ENCODE measurements around the gene ANKRD63.

Gene ANKRD63

DNA sequence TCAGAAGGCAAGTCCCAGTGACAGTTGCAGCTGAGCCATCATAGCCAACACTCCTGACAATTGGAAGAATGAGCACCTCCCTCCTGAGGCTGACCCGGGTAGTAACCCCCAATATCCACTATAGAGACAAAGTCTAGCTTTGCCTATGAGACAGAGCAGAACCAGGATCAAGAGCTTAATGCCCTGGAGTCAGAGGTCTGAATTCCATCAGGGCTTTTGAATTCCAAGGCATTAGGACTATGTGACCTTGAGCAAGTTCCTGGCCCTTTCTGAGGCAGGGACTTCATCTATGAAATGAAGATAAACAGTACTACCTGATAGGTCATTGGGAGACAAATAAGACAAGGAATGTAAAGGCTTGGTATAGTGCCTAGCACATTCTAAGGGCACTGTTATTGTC lies 37.5 kb upstream of the ANKRD63 start:
- H2AFZ ChIP-seq (ENCODE audit: low read depth, low read length): no peak overlapping the region
- no peak for ATAC-seq (ENCODE audit: insufficient read depth, low read depth)
- no peak for TF ChIP-seq EZH2 (IDR thresholded peaks at IDR 0.05; ENCODE audit: borderline replicate concordance, low read depth, low read length, severe bottlenecking)
- TF ChIP-seq, protein P1, sequence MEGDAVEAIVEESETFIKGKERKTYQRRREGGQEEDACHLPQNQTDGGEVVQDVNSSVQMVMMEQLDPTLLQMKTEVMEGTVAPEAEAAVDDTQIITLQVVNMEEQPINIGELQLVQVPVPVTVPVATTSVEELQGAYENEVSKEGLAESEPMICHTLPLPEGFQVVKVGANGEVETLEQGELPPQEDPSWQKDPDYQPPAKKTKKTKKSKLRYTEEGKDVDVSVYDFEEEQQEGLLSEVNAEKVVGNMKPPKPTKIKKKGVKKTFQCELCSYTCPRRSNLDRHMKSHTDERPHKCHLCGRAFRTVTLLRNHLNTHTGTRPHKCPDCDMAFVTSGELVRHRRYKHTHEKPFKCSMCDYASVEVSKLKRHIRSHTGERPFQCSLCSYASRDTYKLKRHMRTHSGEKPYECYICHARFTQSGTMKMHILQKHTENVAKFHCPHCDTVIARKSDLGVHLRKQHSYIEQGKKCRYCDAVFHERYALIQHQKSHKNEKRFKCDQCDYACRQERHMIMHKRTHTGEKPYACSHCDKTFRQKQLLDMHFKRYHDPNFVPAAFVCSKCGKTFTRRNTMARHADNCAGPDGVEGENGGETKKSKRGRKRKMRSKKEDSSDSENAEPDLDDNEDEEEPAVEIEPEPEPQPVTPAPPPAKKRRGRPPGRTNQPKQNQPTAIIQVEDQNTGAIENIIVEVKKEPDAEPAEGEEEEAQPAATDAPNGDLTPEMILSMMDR (IDR thresholded peaks at IDR 0.05; ENCODE audit: borderline replicate concordance, extremely low read depth, low read length, poor library complexity, severe bottlenecking): no peak

DNA sequence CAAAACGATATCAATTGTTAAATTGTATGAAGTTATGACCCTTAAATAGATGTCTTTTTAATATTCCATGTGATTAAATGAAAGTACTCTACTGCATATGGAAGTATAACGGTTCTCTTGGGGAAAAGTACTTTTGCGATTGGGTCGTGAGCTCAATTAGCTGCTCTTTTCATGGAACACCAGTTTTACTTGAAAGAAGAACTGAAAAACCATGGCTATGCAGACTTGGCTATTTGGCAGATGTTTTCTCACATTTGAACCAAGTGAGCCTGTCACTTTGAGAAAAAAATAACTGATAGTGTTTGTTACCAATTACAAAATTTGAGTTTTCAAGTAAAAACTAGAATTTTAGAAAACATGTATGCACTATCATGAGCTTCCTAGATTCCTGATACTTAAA lies 34.7 kb upstream of the ANKRD63 start:
- no peak overlapping the region for H2AFZ ChIP-seq (ENCODE audit: low read depth, low read length)
- H4K20me1 ChIP-seq (ENCODE audit: insufficient read depth, low read length): no peaks in the 10 kb centered on the region
- no peak for ATAC-seq (ENCODE audit: insufficient read depth, low read depth)
- no peak overlapping the region for H3K4me2 ChIP-seq (ENCODE audit: insufficient read depth, low read length)
- TF ChIP-seq, protein P1 (IDR thresholded peaks at IDR 0.05; ENCODE audit: borderline replicate concordance, extremely low read depth, low read length, poor library complexity, severe bottlenecking): no peak
- TF ChIP-seq EZH2 (IDR thresholded peaks at IDR 0.05; ENCODE audit: borderline replicate concordance, low read depth, low read length, severe bottlenecking): no peak
- H3K9ac ChIP-seq (ENCODE audit: low read depth, low read length): no peak overlapping the region
- H3K27me3 ChIP-seq (ENCODE audit: insufficient read depth, low read length, poor library complexity): peaks cover 8% of the 10 kb centered on the region
- H3K4me1 ChIP-seq (ENCODE audit: insufficient read depth, low read length): peaks cover 17% of the 10 kb centered on the region
- no peak overlapping the region for H3K4me3 ChIP-seq (ENCODE audit: low read depth in 1 of 2, low read length in 2 of 2)
- no peak for DNase-seq
- no peaks in the 10 kb centered on the region for H3K79me2 ChIP-seq (ENCODE audit: insufficient read depth, low read length)
- no peaks in the 10 kb centered on the region for H3K36me3 ChIP-seq (ENCODE audit: insufficient read depth, low read length)
- H3K27ac ChIP-seq (ENCODE audit: low read length): no peak overlapping the region
- no peaks in the 10 kb centered on the region for H3K9me3 ChIP-seq (ENCODE audit: insufficient read depth, low read length, severe bottlenecking)

More for the DNA sequence above, 37.5 kb upstream of the ANKRD63 start:
- no peak for DNase-seq
- Histone ChIP-seq H3K9ac (ENCODE audit: low read depth, low read length) (no peak overlapping the region), H3K36me3 (ENCODE audit: insufficient read depth, low read length) (no peaks in the 10 kb centered on the region), H3K27ac (ENCODE audit: low read length) (no peak overlapping the region), H3K79me2 (ENCODE audit: insufficient read depth, low read length) (no peaks in the 10 kb centered on the region), H3K9me3 (ENCODE audit: insufficient read depth, low read length, severe bottlenecking) (no peaks in the 10 kb centered on the region), H4K20me1 (ENCODE audit: insufficient read depth, low read length) (no peaks in the 10 kb centered on the region), H3K4me2 (ENCODE audit: insufficient read depth, low read length) (no peak overlapping the region), H3K4me3 (ENCODE audit: low read depth in 1 of 2, low read length in 2 of 2) (no peak overlapping the region), H3K27me3 (ENCODE audit: insufficient read depth, low read length, poor library complexity) (peaks cover 5% of the 10 kb centered on the region), H3K4me1 (ENCODE audit: insufficient read depth, low read length) (peaks cover 28% of the 10 kb centered on the region)

DNA sequence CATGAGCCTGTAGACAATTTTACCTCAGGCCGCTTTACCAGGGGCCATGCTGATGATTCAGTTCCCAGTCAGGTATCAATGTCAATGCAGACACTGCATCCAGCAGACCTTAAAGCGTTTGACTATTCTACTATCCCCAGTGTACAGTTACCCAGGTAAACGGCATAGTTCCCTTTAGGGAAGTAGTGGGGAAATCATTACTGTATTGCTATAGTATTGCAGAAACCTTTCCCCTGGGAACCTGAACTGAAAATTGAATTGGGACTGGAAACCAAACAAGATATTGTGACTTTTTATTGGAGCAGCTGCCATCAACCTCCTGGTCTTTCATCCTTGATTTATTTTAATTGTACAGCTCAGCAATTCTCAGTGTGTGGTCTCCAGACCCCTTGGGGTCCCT lies 34.1 kb upstream of the ANKRD63 start:
- H3K36me3 ChIP-seq (ENCODE audit: insufficient read depth, low read length): no peaks in the 10 kb centered on the region
- H3K27ac ChIP-seq (ENCODE audit: low read length): no peak overlapping the region
- no peaks in the 10 kb centered on the region for H4K20me1 ChIP-seq (ENCODE audit: insufficient read depth, low read length)
- H3K4me3 ChIP-seq (ENCODE audit: low read depth in 1 of 2, low read length in 2 of 2): no peak overlapping the region
- no peaks in the 10 kb centered on the region for H3K9me3 ChIP-seq (ENCODE audit: insufficient read depth, low read length, severe bottlenecking)
- ATAC-seq (ENCODE audit: insufficient read depth, low read depth) (no peak), DNase-seq (no peak)
- no peak overlapping the region for H3K9ac ChIP-seq (ENCODE audit: low read depth, low read length)
- H3K4me2 ChIP-seq (ENCODE audit: insufficient read depth, low read length): no peak overlapping the region
- no peaks in the 10 kb centered on the region for H3K79me2 ChIP-seq (ENCODE audit: insufficient read depth, low read length)
- no peak overlapping the region for H2AFZ ChIP-seq (ENCODE audit: low read depth, low read length)
- H3K27me3 ChIP-seq (ENCODE audit: insufficient read depth, low read length, poor library complexity): peaks cover 8% of the 10 kb centered on the region
- peaks cover 14% of the 10 kb centered on the region for H3K4me1 ChIP-seq (ENCODE audit: insufficient read depth, low read length)
- no peak for TF ChIP-seq EZH2 (IDR thresholded peaks at IDR 0.05; ENCODE audit: borderline replicate concordance, low read depth, low read length, severe bottlenecking)
- TF ChIP-seq, protein P1 (IDR thresholded peaks at IDR 0.05; ENCODE audit: borderline replicate concordance, extremely low read depth, low read length, poor library complexity, severe bottlenecking): no peak
